ENCODE data around the gene PRKG1. TPM values are rescaled to one million over a fixed set of nuclear protein-coding genes. Genes with fewer than 3 reads are reported as not detected.

Gene PRKG1
- total RNA-seq, 1 experiment from 2014 or later, result 10.4 TPM

- Histone ChIP-seq H3K23me2 (ENCODE audit: insufficient read length, low read depth, low read length, poor library complexity, severe bottlenecking) (no peaks in the 10 kb centered on the region), H2BK20ac (ENCODE audit: low read depth, low read length, poor library complexity, severe bottlenecking) (no peak overlapping the region), H3K9ac (ENCODE audit: extremely low read depth, insufficient read length, low read length) (no peak overlapping the region), H4K91ac (ENCODE audit: insufficient read length, low read depth, low read length) (no peak overlapping the region), H3K14ac (ENCODE audit: insufficient read depth, low read length) (no peak overlapping the region), H3K79me1 (ENCODE audit: insufficient read depth, low read depth, low read length, poor library complexity, severe bottlenecking) (no peaks in the 10 kb centered on the region), H3T11ph (ENCODE audit: low read length) (no peak overlapping the region), H3K4me2 (ENCODE audit: insufficient read depth, insufficient read length, low read length) (no peak overlapping the region), H2BK15ac (ENCODE audit: low read depth, low read length) (no peak overlapping the region), H3K4ac (ENCODE audit: low read depth, low read length) (no peak overlapping the region), H3K23ac (ENCODE audit: insufficient read length, low read depth, low read length) (no peak overlapping the region), H2AK5ac (ENCODE audit: insufficient read length, low read length) (no peak overlapping the region), H3K9me3 (ENCODE audit: control insufficient read depth, low read depth, low read length) (no peaks in the 10 kb centered on the region), H4K8ac (replicated peaks; ENCODE audit: insufficient read length, low read depth, low read length) (no peak overlapping the region), H4K5ac (ENCODE audit: insufficient read length, low read depth, low read length) (no peak overlapping the region), H2BK120ac (ENCODE audit: low read depth, low read length, poor library complexity, severe bottlenecking) (no peak overlapping the region), H3K27me3 (ENCODE audit: insufficient read depth, low read length) (no peaks in the 10 kb centered on the region), H3K18ac (ENCODE audit: insufficient read length, low read depth, low read length) (no peak overlapping the region), H3K4me1 (ENCODE audit: insufficient read depth, low read length) (0 out of 2 replicates have a peak, but pooled peaks cover 2% of the 10 kb centered on the region), H2BK5ac (ENCODE audit: insufficient read length, low read length) (no peak overlapping the region), H3K27ac (ENCODE audit: insufficient read length, low read depth, low read length) (no peak overlapping the region), H3K79me2 (ENCODE audit: insufficient read depth, low read length) (no peaks in the 10 kb centered on the region), H2BK12ac (ENCODE audit: insufficient read length, low read depth, low read length) (no peak overlapping the region), H2AFZ (ENCODE audit: low read length) (no peak overlapping the region), H4K20me1 (ENCODE audit: control insufficient read depth, insufficient read depth, insufficient read length) (no peaks in the 10 kb centered on the region), H3K56ac (ENCODE audit: insufficient read length, low read depth, low read length) (no peak overlapping the region)
- Mint-ChIP-seq H3K9me3 (no peaks in the 10 kb centered on the region), H3K27me3 (ENCODE audit: low read depth) (peaks cover 13% of the 10 kb centered on the region), H3K36me3 (ENCODE audit: insufficient read depth in 1 of 3, low read depth in 3 of 3) (no peaks in the 10 kb centered on the region), H3K27ac (no peak overlapping the region), H3K4me3 (no peak overlapping the region), H3K4me1 (no peaks in the 10 kb centered on the region)
- no CpG with 5 or more reads among the region's 1 CpG for WGBS (ENCODE audit: extremely low coverage, insufficient read length, low lambda C conversion rate)
- TF ChIP-seq CTCF (conservative IDR thresholded peaks at IDR 0.05), result no peak
- DNase-seq, result no peak
These were observed 1248.0 kb downstream of the PRKG1 start for GRCh38 chr10:52322323-52322722.

Measured in H9 (cell line).